NCI-H69 (cell line): ENCODE results near the gene USP40.

Experiments used
- DNase-seq: peaks from one replicate; lab custom pipeline; 2025; lab: John Stamatoyannopoulos, UW

USP40 gene

GRCh38 chr2:233458826-233459225 lies 107.8 kb downstream of the USP40 start:
- no peak for DNase-seq

DNA sequence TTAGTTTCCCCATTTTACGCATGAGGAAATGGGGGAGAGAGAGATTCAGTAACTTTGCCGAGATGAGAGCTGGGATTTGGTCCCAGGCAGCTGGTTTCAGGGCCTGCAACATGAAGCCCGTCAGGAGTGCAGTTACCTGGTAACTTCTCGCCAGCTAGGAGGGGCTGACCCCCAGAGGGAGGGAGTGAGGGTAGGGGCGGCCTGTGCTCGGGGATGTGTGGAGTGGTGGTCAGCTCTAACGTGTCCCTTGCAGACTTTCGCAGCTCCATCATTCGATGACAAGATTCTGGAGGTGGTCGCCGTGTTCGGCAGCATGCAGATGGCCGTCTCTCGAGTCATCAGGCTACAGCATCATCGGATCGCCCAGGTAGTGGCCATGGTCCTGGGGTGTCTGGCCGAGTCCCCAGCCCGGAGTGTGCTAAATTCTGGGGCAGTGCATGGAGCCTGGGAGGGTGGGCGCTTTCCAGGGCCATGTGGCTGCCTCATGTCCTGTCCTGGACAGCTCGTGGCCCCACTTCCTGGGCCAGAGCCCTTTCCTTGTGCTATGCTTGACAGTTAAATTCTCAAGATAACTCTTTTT lies 108.5 kb downstream of the USP40 start:
- no peak for DNase-seq

DNA sequence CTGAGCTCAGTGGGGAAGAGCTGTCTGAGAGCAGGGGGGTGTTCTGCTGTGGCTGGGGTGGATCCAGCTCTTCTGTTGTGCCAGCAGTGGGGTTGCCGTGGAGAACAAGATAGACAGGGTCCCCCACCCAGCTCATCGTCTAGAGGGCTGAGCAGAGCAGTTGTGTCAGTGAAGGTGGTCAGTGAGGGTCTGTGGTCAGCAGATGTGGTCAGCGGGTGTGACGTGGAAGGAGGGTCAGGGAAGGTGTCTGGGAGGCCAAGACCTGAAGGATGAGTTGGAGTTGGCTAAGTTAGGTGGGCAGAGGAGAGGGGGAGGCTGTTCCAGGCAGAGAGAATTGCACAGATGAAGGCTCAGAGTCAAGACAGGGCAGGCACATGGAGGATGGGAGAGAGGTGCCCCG lies 109.2 kb downstream of the USP40 start:
- DNase-seq: no peak

DNA sequence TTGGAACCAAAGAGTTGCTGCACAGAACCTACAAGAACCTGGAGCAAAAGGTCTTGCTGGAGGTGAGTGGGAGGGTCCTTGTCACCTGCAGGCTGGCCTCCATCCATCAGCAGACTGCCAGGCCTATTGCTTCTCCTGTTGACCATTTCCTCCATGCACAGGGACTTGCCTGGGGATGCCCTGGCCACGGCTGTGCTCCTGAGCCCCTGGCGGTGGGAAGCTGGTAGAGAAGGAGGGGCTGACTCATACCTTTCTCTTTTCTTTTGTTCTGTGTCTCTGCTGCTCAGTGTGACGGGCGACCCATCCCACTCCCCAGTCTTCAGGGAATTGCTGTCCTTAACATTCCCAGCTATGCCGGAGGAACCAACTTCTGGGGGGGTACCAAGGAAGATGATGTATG lies 109.6 kb downstream of the USP40 start:
- no peak for DNase-seq

- DNase-seq: no peak
These were observed 110.5 kb downstream of the USP40 start for GRCh38 chr2:233456111-233456510.

- no peak for DNase-seq
These were observed 111.1 kb downstream of the USP40 start for GRCh38 chr2:233455491-233455890.

GRCh38 chr2:233455006-233455405 lies 111.6 kb downstream of the USP40 start:
- no peak for DNase-seq

DNA sequence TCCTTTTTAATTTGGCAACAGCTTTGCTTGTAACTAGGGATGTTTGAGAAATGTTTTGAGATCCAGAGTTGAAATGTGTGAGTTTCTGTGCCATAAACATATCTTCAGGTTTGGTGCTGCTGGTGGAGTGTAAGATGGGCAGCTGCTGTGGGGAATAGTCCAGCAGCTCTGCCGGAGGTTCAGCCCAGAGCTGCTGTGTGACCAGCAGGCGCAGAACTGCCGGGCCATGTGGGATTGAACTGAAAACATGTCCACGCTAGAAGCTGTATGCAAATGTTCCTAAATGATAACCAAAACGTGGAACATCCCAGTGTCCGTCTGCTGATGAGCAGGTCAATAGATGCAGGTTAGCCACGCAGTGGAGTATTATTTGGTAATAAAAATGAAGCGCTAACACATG lies 112.7 kb downstream of the USP40 start:
- no peak for DNase-seq

GRCh38 chr2:233453111-233453915 lies 113.3 kb downstream of the USP40 start:
- DNase-seq: no peak

GRCh38 chr2:233451950-233452349 lies 114.6 kb downstream of the USP40 start:
- DNase-seq: no peak

- DNase-seq: no peak
These were observed 115.6 kb downstream of the USP40 start for GRCh38 chr2:233450864-233451575.

GRCh38 chr2:233449921-233450863 lies 116.4 kb downstream of the USP40 start:
- no peak for DNase-seq

DNA sequence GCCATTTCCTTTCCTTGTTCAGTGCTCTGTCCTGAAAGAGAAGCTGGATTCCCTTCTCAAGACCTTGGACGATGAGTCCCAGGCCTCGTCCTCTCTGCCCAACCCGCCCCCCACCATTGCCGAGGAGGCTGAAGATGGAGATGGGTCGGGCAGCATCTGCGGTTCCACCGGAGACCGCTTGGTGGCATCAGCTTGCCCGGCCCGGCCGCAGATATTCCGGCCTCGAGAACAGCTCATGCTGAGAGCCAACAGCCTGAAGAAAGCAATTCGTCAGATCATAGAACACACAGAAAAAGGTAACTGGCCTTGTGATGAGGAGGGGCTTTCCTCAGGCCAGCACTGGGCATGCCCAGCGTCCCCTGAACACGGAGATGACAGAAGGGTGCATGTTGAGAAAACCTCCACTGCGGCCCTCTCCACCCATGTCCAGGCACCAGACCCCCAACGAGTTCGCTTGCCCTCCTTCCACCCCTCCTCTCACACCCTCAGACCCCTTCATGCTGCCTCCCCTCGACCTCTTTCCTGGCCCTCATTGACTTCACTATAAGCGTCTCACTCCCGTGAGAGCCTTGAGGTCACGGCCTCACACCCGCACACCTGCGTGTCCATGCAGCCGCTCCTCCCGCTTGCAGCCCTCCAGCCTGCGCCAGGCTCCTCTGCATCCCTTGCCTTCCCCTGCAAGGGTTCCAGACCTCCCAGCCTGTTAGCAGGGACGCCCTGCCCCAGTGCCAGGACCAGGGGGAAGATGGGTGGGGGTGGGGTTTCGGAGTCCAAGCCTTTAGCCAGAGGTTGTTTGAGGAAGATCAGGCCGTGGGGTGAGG lies 117.3 kb downstream of the USP40 start:
- DNase-seq: no peak

- DNase-seq: no peak
These were observed 118.0 kb downstream of the USP40 start for GRCh38 chr2:233448575-233448974.

DNA sequence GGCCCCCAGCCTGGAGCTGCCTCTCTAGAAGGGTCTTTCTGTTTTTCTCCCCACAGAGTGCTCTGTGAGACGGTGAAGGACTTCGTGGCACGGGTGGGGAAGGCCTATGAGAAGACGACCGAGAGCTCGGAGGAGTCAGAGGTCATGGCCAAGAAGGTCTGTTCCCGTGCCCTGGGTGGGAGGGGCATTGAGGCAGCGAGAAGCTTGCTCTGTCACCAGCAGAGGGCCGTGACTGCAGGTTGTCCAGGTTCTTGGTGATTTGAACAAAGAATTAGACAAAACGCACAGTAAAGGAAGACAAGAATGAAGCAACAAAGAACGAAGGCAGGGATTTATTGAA lies 118.4 kb downstream of the USP40 start:
- no peak for DNase-seq

DNA sequence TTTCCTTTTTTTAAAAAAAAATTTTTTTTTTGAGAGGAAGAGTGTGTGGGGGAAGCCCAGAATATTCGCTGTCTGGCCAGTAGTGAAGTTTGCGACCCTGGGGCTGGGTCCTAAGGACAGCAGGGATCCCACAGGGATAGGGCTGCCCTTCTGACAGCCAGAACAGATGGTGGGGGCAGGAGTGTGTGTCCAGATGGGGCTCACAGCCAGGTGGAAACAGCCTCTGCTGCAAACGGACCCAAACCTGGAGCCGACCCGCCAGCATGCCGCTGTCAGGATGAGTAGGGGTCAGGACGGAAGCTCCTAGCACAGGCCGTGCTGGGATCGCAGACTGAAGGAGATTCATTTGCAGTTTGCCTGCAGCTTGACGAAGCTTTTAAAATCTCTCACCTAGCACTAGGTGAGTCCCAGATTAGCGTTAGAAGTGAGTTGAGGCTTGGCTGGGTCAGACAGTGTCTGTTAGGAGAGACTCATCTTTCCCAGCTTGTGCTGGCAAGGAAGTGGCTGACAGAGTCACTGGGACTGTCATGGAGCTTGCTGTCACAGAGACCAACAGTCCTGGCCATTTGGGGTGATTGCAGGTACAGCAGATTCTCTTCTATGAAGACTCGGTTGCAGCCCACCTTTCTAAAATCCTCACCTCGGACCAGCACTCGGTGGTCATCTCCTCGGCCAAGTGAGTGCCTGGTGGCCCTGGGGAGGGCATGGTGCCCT lies 118.9 kb downstream of the USP40 start:
- no peak for DNase-seq

DNA sequence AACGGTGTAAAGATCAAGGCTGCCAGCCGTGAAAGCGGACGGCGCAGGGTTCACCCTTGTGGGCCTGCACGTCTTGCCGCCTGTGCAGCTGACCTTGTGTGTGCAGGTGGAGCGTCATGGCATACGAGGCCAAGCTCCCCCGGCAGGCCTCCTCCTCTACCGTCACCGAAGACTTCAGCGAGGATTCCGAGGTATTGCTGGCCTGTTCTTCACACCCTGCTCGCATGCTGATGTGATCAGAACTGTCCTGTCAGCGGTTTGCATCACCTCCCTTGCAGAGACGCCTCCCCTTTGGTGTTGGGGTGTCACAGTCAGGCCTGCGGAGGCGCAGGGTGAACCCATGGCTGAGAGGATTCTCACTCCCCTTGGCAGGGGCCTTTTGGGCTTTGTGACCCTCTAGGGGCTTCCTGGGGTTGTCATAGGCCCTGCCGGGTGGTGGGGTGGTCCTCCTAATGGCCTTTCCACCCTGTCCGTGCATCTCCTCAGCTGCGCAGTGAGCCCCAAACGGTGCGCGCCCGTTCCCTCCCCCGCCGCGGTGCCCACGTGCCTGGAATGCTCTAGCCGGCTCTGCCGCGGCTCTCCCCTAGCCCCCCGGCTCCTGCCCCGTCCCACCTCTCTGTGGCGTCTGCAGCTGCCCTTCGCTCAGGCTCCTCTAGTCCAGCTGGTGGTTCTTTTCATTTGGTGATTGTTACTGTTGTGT lies 119.8 kb downstream of the USP40 start:
- no peak for DNase-seq

GRCh38 chr2:233446121-233446520 lies 120.5 kb downstream of the USP40 start:
- no peak for DNase-seq

DNA sequence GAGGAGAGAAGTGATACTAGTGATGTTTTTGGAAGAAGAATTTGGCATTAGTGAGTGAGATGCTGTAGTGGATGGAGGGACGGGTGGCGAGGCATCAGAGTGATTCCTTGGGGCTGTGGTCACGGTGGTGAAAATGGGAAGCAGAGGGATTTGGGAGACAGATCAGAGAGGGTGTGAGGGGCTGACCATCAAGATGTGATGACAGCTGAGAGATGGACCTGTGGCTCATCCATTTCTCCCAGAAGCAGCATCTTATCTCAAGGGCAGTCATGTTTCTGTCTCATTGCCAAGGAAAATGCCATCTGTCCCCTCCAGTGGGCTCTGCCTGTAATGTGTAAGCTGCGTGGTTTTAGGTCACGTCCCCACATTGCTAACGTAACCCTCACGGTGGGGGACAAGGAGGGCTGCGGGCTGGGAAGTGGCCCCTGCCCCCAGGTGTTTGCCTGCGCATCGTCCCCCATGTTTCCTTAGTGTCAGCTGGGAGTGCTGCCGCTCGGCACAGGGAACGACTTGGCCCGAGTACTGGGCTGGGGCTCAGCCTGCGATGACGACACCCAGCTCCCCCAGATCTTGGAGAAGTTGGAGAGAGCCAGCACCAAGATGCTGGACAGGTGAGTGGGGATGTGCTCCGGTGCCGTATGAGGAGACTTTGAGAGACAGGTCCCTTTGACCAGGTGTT lies 121.3 kb downstream of the USP40 start:
- DNase-seq: no peak
